Stimulated activated CD8-positive, alpha-beta memory T cell treated with anti-CD3 and anti-CD28 coated beads, Interleukin-12 subunit alpha, Interleukin-12 subunit beta, amount 100 ng/mL, for 4 hours (primary cell): Measurements from ENCODE around the gene NID1.

Experiments
- DNase-seq: peaks from one replicate; pipeline ENCODE4 v3.0.0-alpha.2; 2020; ENCODE audit warnings: low read depth

Gene NID1

GRCh38 chr1:236067854-236068454, 3.1 kb upstream of the NID1 start:
- DNase-seq, result no peak

GRCh38 chr1:236066828-236067386, 2.0 kb upstream of the NID1 start:
- peak; percentile 34 for DNase-seq

- DNase-seq, result no peak
Observed at GRCh38 chr1:236066054-236066453, 1.2 kb upstream of the NID1 start.

- no peak for DNase-seq
Observed at GRCh38 chr1:236065509-236066005, 667 bp upstream of the NID1 start.

GRCh38 chr1:236063919-236064673, 794 bp downstream of the NID1 start:
- DNase-seq, result no peak

- DNase-seq, result no peak
Observed at GRCh38 chr1:236063551-236063918, 1.4 kb downstream of the NID1 start.

GRCh38 chr1:236060286-236060685, 4.6 kb downstream of the NID1 start:
- no peak for DNase-seq

GRCh38 chr1:236059011-236059410, 5.9 kb downstream of the NID1 start:
- no peak for DNase-seq

GRCh38 chr1:236058141-236058934, 6.6 kb downstream of the NID1 start:
- no peak for DNase-seq

- no peak for DNase-seq
Observed at GRCh38 chr1:236057546-236057945, 7.3 kb downstream of the NID1 start.

- no peak for DNase-seq
Observed at GRCh38 chr1:236052232-236052993, 12.5 kb downstream of the NID1 start.

GRCh38 chr1:236051242-236051791, 13.6 kb downstream of the NID1 start:
- no peak for DNase-seq

- DNase-seq, result no peak
Observed at GRCh38 chr1:236045771-236046170, 19.1 kb downstream of the NID1 start.

GRCh38 chr1:236044341-236044740, 20.5 kb downstream of the NID1 start:
- DNase-seq, result no peak

- DNase-seq, result no peak
Observed at GRCh38 chr1:236041631-236042618, 23.0 kb downstream of the NID1 start.

GRCh38 chr1:236039740-236040685, 24.9 kb downstream of the NID1 start:
- DNase-seq, result no peak

GRCh38 chr1:236038034-236038433, 26.9 kb downstream of the NID1 start:
- no peak for DNase-seq

GRCh38 chr1:236035681-236036101, 29.2 kb downstream of the NID1 start:
- no peak for DNase-seq

GRCh38 chr1:236033336-236033735, 31.6 kb downstream of the NID1 start:
- DNase-seq, result no peak
